HG03442 (cell line): Measurements from ENCODE around the gene MTFR2.
A peak's percentile ranks its signal among the peaks of the same experiment; 100 is the strongest.
"Not testable (repeated sequence)": the region's sequence is repeated elsewhere in the genome, so short reads cannot be mapped to it uniquely, and the experiment has no call there.

Source experiments
- ATAC-seq: cut with Tn5 transposase; IDR thresholded peaks from one replicate; pipeline ENCODE4 v1.9.1; 2021; ENCODE audit warnings: mild to moderate bottlenecking, moderate library complexity; ENCODE audit not compliant: unreplicated experiment

MTFR2 gene

DNA sequence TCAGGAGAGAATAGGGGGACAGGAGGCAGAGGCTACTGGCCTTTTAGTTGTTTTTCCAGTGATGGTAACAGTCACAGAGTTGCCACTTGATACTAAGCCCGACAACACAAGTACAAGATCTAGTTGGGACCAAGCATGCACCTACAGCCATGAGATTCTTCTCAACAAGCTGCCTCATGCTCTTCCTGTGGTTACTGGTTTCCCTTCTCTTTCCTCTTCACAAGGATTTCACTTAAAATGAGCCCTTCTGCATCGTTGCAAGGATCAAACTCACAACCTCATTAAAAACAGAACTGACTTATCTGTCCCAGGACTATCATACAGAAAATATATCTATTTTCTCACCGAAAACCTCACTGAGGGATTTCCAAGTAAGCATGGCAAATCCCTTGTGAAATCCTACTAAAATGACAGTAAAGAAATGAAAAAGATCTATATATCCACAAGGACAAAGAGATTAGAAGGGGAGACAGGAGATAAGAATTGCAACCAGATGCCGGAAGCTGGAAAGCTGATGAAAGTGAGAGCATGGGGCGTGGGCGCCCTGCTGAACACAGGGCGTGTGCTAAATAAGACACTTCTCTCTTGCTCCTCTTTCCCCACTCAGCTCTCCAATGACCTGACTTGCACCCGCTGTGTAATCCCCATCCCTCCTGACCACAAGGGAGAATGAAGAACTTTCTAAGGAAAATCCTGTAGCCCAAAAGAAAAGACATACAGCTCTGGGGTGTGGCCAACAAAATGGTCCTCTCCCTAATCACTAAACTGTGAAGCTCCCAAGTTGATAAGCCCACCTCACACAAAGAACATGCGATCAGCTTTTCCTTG is 13.4 kb downstream of the MTFR2 start:
- no peak for ATAC-seq

DNA sequence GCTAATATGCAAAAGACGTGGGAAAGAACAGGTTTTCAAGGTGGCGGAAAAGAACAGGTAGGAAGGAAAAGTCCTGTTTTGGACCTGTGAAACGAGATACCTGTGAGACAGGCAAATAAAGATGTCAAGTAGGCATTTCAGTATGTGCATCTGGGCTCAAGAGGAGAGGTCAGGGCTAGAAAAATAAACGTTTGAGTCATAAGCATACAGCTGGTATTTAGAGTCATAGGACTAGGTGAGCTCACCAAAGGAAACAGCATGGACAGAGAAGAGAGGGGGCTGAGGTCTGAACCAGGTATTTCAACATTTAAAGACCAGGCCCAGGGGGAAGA is 14.9 kb downstream of the MTFR2 start:
- no peak for ATAC-seq

DNA sequence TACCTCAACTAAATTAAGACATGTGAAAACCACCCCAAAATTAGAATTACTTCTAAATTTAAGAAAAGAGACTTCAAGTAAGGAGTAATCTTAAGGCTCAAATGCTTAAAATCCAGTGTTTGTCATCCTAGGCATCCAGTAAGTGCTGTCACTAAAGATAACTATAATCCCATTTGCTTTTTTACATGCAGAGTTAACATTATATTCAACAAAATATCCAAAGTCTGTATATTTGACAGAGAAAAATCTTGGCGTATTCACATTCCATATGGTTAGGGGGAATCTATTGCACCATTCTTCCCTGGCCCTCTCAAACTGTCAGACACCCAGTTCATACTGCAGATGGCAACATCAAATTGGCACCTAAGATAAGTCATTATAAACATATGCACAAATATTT is 17.4 kb downstream of the MTFR2 start:
- no peak for ATAC-seq

DNA sequence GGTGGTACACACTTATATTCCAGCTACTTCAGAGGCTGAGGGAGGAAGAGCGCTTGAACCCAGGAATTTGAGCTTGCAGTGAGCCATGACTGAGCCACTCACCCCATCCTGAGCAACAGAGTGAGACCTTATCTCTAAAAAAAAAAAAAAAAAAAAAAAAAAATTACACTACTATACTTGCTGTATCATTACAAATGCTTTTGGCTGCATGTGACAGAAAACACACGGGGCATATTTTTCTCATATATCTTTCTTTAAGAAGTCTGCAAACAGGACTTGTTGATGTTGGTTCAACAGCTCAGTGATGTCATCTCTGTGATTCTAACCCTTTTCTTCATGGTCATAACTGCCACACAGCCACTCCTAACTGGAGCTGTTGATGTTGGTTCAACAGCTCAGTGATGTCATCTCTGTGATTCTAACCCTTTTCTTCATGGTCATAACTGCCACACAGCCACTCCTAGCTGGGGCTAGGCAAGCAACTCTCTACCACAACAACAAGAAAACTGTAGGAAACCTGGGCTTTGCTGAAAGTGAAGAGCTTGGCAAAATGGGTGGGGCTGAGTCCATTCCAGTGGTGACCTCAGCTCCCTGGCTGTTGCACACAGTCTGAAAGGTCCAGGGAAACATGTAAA is 19.8 kb downstream of the MTFR2 start:
- ATAC-seq, result no peak

DNA sequence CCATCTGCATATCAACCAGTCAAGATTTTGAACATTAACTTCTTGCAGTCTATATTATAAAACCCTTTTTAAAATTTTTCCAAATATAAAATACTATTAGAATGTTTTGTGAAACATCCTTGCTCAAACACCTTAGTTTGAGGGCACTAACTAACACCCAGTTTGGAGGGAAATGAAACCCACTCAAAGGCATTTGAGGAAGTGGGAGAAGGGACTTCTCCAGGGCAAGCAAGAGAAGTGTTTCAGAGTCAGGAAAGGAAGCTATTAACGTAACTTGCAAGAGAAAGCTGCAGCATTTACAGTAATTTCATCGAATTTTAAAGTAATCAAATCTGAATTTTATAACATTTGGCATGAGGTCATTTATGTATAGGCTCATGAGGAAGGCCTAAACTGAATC is 21.3 kb downstream of the MTFR2 start:
- peak; percentile 45 for ATAC-seq

DNA sequence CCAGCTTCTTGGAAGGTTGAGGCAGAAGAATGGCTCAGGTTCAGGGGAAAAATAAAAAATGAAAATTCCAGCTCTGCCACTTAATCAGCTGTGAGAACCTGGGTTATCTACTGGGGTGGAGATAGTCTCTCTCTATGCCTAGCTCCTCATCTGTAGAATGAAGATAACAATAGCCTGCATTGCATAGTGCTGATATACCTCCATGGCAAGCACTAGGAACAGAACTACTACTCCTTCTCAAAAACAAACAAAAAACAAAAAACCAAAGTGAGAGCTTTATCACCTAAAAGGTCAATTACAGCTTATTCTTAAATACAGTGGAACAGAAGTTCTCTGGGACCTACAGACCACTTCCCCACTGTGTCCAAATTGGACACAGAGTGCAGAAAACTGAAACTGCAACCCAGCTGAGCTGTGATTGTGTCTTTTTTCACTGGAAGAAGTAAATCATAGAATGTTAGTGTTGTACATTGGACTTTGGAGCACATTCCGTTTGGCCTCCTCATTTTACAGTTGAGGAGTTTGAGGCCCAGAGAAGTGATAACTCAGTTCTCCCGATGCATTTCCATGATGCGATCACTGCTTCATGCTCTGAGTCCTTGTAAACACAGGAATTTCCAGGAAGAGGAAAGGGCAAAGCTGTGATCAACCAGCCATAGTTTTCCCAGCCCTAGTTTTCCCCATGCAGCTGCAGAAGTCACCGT is 23.3 kb downstream of the MTFR2 start:
- ATAC-seq, result no peak

DNA sequence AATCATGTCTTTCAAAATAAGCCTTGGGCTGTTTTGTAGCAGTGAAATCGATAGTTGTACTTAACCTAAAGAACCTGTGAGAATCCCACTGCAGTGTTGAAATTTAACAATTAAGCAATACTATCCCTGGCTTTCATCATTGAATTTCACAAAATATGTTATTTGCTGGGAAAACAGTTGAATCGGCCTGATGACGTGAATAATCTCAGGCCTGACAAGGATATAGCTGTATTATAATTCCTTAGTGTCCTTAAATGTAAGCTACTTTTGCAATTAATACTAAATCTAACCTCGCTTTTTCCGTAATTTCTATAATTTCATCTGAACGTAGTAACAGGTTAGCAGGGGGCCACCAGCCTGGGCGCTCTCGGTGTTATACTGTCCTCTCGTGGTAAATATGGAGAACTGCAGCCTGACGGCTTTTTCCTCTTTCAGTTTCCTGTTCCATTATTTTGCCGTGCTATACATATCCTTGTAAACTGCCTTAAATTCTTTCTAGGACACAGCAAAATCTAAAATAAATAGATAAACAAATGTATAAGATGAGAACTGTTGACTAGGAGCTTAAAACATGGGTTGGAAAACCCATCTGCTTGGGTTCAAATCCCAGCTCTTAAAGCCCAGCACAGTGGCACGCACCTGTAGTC is 24.0 kb downstream of the MTFR2 start:
- ATAC-seq, result peak; percentile 53

DNA sequence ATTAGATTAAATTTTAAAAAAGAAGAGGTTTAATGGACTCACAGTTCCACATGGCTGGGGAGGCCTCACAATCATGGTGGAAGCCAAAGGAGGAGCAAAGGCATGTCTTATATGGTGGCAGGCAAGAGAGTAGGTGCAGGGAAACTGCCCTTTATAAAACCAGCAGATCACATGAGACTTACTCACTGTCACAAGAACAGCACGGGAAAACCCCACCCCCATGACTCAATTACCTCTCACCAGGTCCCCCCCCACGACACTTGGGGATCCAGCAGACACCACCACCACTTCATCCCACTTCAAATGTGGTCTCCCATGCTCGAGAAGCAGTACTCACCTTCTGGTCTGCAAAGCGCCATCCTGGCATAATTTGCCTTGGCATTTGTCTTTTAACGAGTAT is 24.6 kb downstream of the MTFR2 start:
- no peak for ATAC-seq

DNA sequence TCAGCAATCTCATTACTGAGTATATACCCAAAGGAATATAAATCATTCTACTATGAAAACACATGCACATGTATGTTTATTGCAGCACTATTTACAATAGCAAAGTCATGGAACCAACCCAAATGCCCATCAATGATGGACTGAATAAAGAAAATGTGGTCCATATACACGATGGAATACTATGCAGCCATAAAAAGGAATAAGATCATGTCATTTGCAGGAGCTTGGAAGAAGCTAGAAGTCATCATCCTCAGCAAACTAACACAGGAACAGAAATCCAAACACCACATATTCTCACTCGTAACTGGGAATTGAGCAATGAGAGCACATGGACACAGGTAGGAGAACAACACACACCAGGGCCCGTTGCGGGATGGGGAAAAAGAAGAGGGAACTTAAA is 25.1 kb downstream of the MTFR2 start:
- ATAC-seq, result not testable (repeated sequence)

DNA sequence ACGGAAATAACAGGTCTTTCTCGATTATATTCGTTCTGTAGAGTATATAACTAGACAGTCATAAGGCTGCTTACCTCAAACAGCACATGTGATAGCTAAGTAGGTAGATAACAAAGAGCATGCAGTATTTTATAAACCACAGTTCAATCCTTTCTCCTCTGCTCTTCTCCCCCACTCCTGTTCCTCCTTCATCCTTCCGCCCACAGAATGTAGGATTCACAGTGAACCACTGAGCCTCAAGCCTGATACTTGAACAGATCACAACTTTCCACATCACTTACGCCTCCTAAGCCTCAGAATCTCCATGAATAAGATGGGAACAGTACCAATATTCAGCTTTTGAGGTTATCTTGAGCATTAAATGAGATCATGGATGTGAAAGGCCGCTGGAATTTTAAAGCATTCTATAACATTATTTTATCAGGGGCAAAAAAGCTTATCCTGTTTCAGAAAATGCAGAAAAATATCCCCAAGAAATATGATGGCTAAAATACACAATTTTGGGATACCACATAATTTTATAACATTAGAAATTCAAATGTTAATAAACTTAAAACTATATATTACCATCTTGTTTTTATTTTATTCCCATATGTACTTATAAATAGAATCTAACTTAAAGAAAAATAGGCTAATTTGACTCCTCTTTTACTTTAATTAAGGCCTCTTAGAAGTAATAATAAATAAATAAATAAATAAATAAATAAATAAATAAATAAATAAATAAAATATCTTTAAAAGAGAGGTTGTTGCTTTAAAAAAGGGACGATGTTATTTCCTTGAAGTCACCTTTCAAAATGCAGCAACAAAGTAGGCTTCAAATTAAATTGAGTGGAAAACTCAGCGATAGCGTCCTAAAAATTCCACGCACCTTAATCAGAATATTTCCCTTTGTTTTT is 33.4 kb downstream of the MTFR2 start:
- no peak for ATAC-seq

DNA sequence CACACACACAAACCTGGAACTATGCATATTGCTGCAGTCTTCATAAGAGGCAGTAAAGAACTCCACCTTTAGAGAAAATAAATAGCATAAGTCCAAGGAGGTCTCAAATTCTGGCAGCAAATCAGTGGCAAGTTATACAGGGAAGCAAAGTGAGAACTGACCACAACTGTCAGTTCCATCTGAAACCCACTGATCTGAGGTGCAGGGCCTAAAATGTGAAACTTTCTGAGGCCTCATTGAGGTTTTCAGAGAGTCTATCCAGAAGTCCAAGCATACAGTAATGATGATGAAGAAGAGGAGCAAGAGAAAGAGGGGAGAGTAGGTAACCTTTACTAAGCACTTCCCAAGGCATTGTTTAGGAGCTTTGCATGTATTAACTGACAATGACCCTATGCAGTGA is 36.3 kb downstream of the MTFR2 start:
- ATAC-seq, result no peak

DNA sequence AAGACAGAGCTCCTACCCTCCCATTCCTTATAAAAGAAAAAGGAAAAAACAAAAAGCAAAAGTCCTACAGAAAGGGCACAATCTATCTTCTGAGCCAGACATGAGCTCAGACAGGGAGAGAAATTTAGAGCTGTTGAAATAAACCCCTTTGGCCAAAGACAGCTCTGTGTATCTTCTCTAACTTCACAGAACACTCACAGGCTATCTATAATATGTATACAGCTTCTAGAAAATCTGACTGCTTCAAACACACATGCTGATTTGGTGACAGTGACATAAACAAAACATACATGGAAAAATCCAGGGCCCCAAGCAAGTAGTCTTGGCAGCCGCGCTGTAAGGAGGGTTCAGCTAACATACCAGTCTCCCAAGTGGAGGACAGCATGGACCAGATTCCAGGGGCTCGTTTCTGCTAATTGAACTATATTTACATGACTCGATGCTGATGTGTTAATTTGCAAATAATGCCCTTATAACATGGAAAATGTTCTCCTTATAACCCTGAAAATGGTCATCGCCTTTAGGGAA is 37.0 kb downstream of the MTFR2 start:
- ATAC-seq, result no peak

DNA sequence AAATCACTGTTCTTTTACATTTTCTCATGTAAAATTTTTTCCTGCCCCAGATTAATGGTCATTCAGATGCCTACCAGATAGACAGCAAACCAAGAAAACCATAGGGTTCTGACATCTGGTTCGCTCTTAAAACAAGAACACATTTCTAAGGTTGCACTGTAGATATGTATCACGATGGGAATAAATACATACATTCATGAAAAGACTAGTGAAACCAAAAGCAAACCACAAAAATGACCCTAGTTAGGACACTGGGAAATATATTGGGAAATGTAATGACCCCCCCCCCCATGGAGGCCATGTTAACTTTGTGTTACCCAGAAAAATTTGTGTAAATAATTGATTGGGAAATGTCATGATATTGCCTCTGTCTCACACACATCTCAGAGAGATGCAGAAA is 37.5 kb downstream of the MTFR2 start:
- ATAC-seq, result no peak

DNA sequence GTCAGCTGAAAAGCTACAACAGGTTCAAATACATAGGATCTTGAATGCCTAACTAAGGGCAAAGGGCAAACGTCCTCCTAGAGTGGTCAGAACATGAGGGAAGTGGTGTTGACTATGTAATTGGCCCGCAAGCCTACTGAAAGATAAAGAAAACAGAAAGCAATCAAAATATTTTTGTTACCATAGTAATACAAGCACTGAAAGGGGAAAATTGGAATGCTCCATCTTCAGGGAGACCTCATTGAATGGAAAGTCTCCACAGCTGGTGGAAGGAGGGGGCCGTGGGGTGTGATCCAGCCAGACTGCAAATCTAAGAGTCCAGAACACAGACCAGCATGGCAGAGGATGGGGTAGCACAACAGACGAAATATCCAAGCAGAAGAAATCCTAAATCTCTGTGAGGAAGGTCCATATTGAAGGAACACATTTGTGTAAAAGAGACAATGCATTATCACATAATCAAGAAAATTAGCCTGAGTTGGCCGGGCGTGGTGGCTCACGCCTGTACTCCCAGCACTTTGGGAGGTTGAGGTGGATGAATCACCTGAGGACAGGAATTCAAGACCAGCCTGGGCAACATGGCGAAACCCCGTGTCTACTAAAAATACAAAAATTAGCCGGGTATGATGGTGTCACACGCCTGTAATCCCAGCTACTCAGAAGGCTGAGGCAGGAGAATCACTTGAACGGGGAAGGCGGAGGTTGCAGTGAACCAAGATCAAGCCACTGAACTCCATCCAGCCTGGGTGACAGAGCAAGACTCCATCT is 39.5 kb downstream of the MTFR2 start:
- no peak for ATAC-seq

DNA sequence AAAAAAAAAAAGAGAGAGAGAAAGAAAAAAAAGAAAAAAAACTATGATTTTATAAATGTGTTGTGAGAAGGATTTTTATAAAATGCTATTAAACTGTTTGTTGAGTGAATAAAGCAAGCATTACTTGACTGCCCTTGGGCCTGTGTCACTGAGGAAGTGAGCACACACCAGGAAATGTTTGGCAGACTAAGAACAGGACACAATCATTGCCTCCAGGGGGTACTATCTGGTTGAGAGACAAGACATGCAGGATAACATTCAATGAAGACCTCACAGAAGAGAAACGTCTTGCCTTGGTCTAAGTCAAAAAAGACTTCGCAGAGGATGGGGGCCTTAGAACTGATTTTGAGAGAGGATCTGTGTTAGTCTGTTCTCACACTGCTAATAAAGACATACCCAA is 40.6 kb downstream of the MTFR2 start:
- no peak for ATAC-seq

DNA sequence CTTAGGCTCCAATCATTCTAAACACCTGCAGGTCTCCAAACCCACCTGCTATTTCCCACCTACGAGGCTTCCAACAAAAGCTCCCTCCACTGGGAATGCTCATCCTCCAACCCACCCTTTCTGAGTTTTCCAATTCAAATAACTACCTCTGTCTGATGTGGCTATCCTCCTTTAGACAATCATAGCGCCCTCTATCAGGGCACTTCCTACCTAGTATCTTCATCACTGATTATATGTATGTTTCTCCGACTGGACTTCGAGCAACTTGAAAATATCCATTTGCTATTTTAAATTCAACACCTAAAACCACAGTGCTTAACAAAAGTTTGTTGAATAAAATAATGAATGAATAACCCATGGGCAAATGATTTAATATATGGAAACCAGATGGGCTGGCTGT is 41.3 kb downstream of the MTFR2 start:
- no peak for ATAC-seq

DNA sequence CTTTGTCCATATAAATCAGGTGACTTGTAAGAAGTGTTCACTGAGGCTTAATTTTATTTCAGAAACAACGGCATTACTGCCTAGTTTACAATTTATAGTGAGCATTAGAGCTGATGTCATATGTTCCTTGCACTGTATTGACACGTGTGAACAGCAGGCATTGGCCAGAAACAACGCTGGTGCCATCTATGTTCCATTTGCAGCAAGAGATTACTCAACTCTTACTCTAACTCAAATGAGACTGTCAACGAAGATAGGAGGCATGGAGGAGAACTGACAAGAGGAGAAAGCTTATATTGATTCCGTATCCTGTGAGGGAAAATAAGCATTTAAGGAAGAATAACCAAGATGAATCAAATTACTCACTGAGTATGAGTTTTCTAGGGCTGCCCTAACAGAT is 48.4 kb downstream of the MTFR2 start:
- no peak for ATAC-seq

DNA sequence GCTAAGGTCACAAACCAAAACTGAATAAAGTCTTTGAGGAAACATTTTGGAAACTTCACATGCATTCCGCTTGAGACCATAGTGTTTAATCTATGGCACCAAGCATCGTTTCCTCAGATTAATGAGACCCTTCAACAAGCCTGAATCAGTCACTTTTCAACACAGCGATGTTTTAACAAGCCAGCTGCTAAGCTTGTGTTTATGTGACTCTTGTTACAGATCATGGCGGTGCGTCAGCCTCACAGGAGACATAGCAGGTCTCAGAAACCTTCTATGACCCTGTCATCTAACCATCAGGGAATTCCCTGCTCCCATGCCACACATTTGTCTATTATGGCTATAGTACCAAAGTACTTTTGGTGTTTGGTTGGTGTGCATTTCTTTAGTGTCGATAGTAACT is 57.2 kb downstream of the MTFR2 start:
- ATAC-seq, result no peak

DNA sequence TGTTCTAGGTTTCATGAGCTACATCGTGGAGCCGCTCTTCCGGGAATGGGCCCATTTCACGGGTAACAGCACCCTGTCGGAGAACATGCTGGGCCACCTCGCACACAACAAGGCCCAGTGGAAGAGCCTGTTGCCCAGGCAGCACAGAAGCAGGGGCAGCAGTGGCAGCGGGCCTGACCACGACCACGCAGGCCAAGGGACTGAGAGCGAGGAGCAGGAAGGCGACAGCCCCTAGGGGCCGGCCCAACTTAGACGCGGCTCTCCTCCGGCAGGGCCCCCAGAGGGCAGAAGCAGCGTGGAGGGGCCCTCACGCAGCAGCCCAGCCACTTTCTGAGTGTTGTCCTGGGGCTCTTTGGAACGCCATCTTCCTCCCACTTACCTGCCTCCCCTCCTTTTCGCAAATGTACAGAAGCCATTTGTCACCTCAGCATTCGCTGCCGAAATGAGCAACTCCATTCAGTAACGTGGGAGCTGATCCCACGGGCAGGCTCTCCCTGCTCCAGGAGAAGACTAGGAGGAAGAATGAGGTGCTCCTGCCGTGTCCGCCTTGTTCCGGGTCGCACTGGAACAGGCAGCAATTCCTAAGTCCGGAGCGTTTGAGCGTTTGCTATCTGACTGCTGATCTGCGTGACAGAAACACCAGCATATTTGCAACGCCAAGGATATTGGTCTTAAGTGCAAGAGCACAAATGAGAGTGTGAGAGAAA is 58.4 kb downstream of the MTFR2 start:
- no peak for ATAC-seq
